NT2/D1 (cell line): ENCODE measurements around the gene ZBTB8A.

Experiments used
- DNase-seq: peaks from one replicate; pipeline ENCODE4 v3.0.0-alpha.2; 2011; ENCODE audit warnings: low read depth, low spot score
- H3K27me3 ChIP-seq: 2 replicates; pipeline ENCODE4 v1.6.0; 2011; ENCODE audit warnings: mild to moderate bottlenecking; ENCODE audit not compliant: insufficient read length, insufficient read depth
- H3K36me3 ChIP-seq: 2 replicates; pipeline ENCODE4 v1.6.1; 2011; ENCODE audit warnings: mild to moderate bottlenecking, low read length, mixed read lengths; ENCODE audit not compliant: insufficient read depth, insufficient read length
- H3K4me1 ChIP-seq: 2 replicates; pipeline ENCODE4 v1.5.1; 2011; ENCODE audit not compliant: insufficient read depth, insufficient read length
- H3K4me3 ChIP-seq: 2 replicates; pipeline ENCODE4 v1.5.1; 2011; ENCODE audit warnings: low read depth; ENCODE audit not compliant: insufficient read length
- H3K9ac ChIP-seq: 2 replicates; pipeline ENCODE4 v1.6.0; 2011; ENCODE audit warnings: low read depth; ENCODE audit not compliant: insufficient read length
- H3K9me3 ChIP-seq: 2 replicates; pipeline ENCODE4 v1.5.1; 2011; ENCODE audit warnings: mild to moderate bottlenecking, low read length; ENCODE audit not compliant: insufficient read depth
- SUZ12 ChIP-seq: IDR thresholded peaks from 2 replicates; pipeline ENCODE4 v1.6.1; 2011; ENCODE audit not compliant: insufficient read length, insufficient read depth; ENCODE audit errors: extremely low read depth
- YY1 ChIP-seq: IDR thresholded peaks from 2 replicates; pipeline ENCODE4 v1.6.1; 2011; ENCODE audit not compliant: insufficient read length, insufficient read depth
- ZNF274 ChIP-seq: IDR thresholded peaks from 2 replicates; pipeline ENCODE4 v1.6.1; 2011; ENCODE audit warnings: mild to moderate bottlenecking, low read depth, low read length

ZBTB8A gene

DNA sequence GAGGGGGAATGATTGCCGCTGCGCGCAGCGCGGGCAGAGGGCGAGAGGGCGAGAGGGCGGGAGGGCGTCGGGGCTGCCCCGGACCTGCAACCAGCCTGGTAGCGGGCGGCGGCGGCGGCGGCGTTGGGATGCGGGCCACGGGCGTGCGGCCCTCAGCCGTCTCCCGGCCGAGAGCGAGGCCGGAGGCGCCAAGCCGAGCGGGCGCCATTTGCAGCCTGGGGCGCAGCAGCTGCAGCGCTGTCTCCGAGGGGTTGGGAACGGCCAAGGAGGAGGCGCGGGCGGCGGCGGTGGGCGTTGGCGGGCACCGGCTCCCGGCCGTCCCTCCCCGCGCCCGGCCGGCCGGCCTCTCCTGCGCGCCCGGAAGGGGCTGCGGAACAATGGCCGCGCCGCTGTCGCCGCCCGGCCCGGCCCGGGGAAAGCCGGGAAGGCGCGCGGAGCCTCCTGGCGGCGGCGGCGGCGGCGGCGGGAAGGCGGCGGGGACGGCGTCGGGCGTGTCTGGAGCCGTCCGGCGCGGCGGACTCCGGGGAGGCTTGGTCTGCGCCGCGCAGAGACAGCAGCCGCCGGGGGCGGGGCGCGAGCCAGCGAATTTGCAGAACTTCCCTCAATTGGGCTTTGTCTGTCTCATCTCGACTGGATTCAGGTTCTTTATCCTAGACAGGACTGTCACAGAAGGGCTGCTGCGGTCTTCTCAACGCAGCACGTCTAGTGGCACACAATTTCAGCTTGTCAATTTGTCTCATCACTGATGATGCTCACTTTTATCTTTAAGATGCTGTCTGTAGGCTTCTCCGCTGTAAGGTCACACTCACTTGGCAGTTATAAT lies 38.6 kb upstream of the ZBTB8A start:
- Histone ChIP-seq H3K27me3 (no peaks in the 10 kb centered on the region), H3K36me3 (no peaks in the 10 kb centered on the region), H3K9ac (peak overlapping the region; percentile 93), H3K4me1 (no peaks in the 10 kb centered on the region), H3K4me3 (peak overlapping the region; percentile 66), H3K9me3 (no peaks in the 10 kb centered on the region)
- peak; percentile 63 for DNase-seq
- TF ChIP-seq ZNF274 (no peak), YY1 (peak; percentile 19)

DNA sequence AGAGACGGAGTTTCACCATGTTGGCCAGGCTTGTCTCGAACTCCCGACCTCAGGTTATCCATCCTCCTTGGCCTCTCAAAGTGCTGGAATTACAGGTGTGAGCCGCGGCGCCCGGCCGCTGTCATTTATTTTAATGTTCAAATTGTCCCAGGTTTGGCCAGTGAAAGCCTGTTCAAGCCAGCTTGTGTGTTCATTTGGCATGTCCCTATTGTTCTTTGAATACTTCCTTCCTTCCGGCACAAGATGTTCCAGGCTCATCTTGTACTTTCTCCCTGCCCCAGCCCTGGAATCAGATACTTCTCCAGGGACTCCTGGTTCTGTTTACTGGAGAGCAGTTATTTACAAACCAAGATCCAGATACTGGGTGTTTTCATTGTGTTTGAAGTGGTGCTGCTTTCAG lies 37.4 kb upstream of the ZBTB8A start:
- TF ChIP-seq ZNF274 = no peak
- no peak for TF ChIP-seq SUZ12
- TF ChIP-seq YY1 = no peak
- Histone ChIP-seq H3K9me3 (no peaks in the 10 kb centered on the region), H3K36me3 (no peaks in the 10 kb centered on the region), H3K27me3 (no peaks in the 10 kb centered on the region), H3K4me1 (no peaks in the 10 kb centered on the region), H3K9ac (no peak overlapping the region), H3K4me3 (no peak overlapping the region)
- no peak for DNase-seq

DNA sequence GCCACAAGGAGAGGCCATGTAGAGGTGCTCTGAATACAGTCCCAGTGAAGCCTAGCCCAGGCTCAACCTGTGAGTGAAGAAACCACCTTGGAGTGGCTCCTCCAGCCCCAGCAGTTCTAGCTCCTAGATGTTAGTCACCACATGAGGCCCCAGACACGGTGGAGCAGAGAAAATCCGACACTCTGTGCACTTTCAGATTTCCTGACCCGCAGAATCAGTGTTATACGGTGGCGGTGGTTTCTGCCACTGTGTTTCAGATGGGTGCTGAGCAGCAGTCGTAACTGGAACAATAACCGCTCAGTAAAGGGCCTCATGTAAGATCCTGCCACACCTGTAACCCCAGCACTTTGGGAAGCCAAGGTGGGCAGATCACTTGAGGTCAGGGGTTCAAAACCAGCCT lies 36.1 kb upstream of the ZBTB8A start:
- no peak for TF ChIP-seq SUZ12
- no peak for TF ChIP-seq ZNF274
- TF ChIP-seq YY1 = no peak
- no peaks in the 10 kb centered on the region for H3K4me1 ChIP-seq
- DNase-seq = no peak

DNA sequence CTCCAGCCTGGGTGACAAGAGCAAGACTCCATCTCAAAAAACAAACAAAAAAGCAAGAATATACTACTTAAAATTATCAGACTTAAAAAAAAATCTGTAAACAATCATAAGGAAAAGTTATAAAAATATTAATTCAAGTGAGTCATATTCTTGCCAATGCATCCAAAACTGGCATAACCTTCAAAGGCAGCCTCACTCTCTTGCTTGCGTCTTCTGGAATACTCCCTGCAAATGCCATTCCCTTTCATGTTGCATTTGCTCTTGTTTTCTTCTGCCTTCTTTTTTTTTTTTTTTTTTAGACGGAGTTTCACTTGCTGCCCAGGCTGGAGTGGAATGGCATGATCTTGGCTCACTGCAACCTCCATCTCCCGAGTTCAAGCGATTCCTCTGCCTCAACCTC lies 32.2 kb upstream of the ZBTB8A start:
- TF ChIP-seq SUZ12 = no peak
- H3K36me3 ChIP-seq = no peaks in the 10 kb centered on the region
- peaks cover 5% of the 10 kb centered on the region for H3K4me1 ChIP-seq
- no peaks in the 10 kb centered on the region for H3K9me3 ChIP-seq
- no peak for DNase-seq
- H3K27me3 ChIP-seq = no peaks in the 10 kb centered on the region
- H3K9ac ChIP-seq = no peak overlapping the region
- H3K4me3 ChIP-seq = no peak overlapping the region

More for the DNA sequence above, 36.1 kb upstream of the ZBTB8A start:
- no peaks in the 10 kb centered on the region for H3K27me3 ChIP-seq
- H3K4me3 ChIP-seq = no peak overlapping the region
- no peaks in the 10 kb centered on the region for H3K36me3 ChIP-seq
- H3K9me3 ChIP-seq = no peaks in the 10 kb centered on the region
- H3K9ac ChIP-seq = peak overlapping the region; percentile 33

DNA sequence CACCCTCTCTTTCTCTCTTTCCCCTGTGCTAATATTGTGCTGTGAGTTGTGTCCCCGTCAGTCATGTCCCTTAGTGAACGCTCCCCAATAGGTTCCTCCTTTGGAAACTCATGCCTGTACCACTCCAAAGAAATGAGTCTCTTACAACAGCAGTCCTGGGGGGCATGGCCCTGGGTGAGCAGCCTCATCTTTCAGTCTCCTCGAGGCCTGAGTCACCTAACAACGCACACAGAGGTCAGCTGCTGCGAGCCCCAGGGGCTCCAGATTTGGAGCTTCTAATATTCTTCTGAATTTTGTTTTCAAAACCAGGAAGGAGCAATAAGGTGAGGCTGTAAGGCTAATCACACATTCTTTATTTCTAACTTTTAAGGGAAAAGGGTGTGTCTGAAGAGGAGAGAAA lies 30.5 kb upstream of the ZBTB8A start:
- Histone ChIP-seq H3K4me3 (no peak overlapping the region), H3K27me3 (no peaks in the 10 kb centered on the region), H3K9ac (peak overlapping the region; percentile 26), H3K36me3 (no peaks in the 10 kb centered on the region), H3K9me3 (no peaks in the 10 kb centered on the region), H3K4me1 (peaks cover 5% of the 10 kb centered on the region)
- no peak for TF ChIP-seq ZNF274
- no peak for DNase-seq

DNA sequence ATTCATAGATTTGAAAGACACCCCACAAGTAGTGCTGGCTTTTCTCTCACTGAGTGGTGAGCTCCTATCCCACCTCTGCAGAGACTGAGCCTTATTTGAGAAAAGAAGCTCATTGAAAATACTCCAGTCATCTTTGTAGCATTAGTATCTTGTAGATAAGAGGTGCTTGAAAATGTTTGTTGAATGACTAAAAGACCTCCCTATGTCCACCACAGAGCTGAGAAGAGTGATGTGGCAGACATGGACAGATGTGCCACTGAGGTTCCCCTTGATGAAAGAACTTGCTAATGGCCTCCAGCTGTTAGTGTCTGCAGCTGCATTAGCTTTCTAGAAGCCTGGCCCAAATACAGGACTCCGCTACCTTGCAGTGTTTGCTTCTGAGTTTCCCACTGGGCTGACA lies 29.3 kb upstream of the ZBTB8A start:
- Histone ChIP-seq H3K27me3 (no peaks in the 10 kb centered on the region), H3K4me1 (peaks cover 5% of the 10 kb centered on the region), H3K9ac (no peak overlapping the region), H3K4me3 (no peak overlapping the region), H3K36me3 (no peaks in the 10 kb centered on the region), H3K9me3 (no peaks in the 10 kb centered on the region)
- DNase-seq = no peak
- TF ChIP-seq ZNF274 = no peak
- no peak for TF ChIP-seq YY1
- no peak for TF ChIP-seq SUZ12

DNA sequence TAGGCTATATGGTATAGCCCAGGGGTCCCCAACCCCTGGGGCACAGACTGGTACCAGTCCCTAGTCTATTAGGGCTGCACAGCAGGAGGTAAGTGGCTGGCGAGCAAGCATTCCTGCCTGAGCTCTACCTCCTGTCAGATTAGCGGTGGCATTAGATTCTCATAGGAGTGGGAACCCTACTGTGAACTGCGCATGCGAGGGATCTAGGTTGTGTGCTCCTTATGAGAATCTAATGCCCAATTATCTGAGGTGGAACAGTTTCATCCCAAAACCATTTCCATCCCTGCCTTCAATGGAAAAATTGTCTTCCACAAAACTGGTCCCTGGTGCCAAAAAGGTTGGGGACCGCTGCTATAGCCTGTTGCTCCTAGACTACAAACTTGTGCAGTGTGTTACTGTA lies 22.8 kb upstream of the ZBTB8A start:
- no peaks in the 10 kb centered on the region for H3K27me3 ChIP-seq
- TF ChIP-seq SUZ12 = no peak
- no peak for TF ChIP-seq ZNF274
- TF ChIP-seq YY1 = no peak
- peaks cover 3% of the 10 kb centered on the region for H3K4me1 ChIP-seq
- peak overlapping the region; percentile 14 for H3K9ac ChIP-seq
- no peaks in the 10 kb centered on the region for H3K36me3 ChIP-seq
- H3K4me3 ChIP-seq = no peak overlapping the region
- H3K9me3 ChIP-seq = no peaks in the 10 kb centered on the region
- DNase-seq = no peak

DNA sequence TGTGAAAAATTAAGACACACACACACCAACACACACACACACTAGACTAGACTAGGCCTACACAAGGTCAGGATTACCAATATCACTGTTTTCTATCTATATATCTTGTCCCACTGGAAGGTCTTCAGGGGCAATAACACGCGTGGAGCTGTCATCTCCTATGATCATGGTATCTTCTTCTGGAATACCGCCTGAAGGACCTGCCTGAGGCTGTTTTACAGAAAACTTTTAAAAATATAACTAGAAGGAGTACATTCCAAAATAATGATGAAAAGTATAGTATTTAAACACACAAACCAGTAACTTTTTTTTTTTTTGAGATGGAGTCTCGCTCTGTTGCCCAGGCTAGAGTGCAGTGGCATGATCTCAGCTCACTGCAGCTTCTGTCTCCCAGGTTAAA lies 20.3 kb upstream of the ZBTB8A start:
- TF ChIP-seq ZNF274 (no peak), YY1 (no peak), SUZ12 (no peak)
- H3K9me3 ChIP-seq = no peaks in the 10 kb centered on the region
- H3K36me3 ChIP-seq = no peaks in the 10 kb centered on the region
- H3K27me3 ChIP-seq = no peaks in the 10 kb centered on the region
- peaks cover 3% of the 10 kb centered on the region for H3K4me1 ChIP-seq
- no peak for DNase-seq
- no peak overlapping the region for H3K9ac ChIP-seq
- no peak overlapping the region for H3K4me3 ChIP-seq
